ENCODE results near the gene ZNF324.
"Not testable (repeated sequence)": the region's sequence is repeated elsewhere in the genome, so short reads cannot be mapped to it uniquely, and the experiment has no call there.

Gene ZNF324

GRCh38 chr19:58498316-58499020, 31.6 kb downstream of the ZNF324 start:
- peak in 3 of 58 donors; percentile 28 to 52 (median 47) for DNase-seq

- peak; percentile 83 to 100 (median 98) for DNase-seq
These were observed 32.4 kb downstream of the ZNF324 start for GRCh38 chr19:58499021-58499927.

- DNase-seq: no peak
These were observed 33.4 kb downstream of the ZNF324 start for GRCh38 chr19:58500242-58500641.

- not testable (repeated sequence) for DNase-seq
These were observed 40.8 kb downstream of the ZNF324 start for GRCh38 chr19:58507602-58508223.

- no peak for DNase-seq
These were observed 42.8 kb downstream of the ZNF324 start for GRCh38 chr19:58509731-58510083.

- no peak for DNase-seq
These were observed 43.4 kb downstream of the ZNF324 start for GRCh38 chr19:58510084-58510862.

- DNase-seq: no peak
These were observed 44.7 kb downstream of the ZNF324 start, which contains the start of gene SLC27A5 for GRCh38 chr19:58511353-58512208. SLC27A5 (minus strand) TSS chr19:58511992; CDS start chr19:58511955, 37 bp downstream.

GRCh38 chr19:58513213-58513693, 46.4 kb downstream of the ZNF324 start:
- no peak for DNase-seq

- DNase-seq: peak in 56 of 58 donors; percentile 25 to 91 (median 74)
These were observed 47.0 kb downstream of the ZNF324 start for GRCh38 chr19:58513694-58514563.

- no peak for DNase-seq
These were observed 47.7 kb downstream of the ZNF324 start for GRCh38 chr19:58514564-58515022.

- DNase-seq: no peak
These were observed 48.4 kb downstream of the ZNF324 start for GRCh38 chr19:58515259-58515658.

- DNase-seq: no peak
These were observed 49.5 kb downstream of the ZNF324 start for GRCh38 chr19:58516246-58516836.

- no peak for DNase-seq
These were observed 50.3 kb downstream of the ZNF324 start for GRCh38 chr19:58516964-58517833.

- DNase-seq: no peak
These were observed 51.6 kb downstream of the ZNF324 start for GRCh38 chr19:58518256-58519086.

- peak in 44 of 58 donors; percentile 10 to 68 (median 48) for DNase-seq
These were observed 52.1 kb downstream of the ZNF324 start for GRCh38 chr19:58519087-58519354.
